HCT116 (cell line): Measurements from ENCODE around the gene GAK. TPM values are rescaled to one million over a fixed set of nuclear protein-coding genes. Genes with fewer than 3 reads are reported as not detected.

ENCODE experiments used
- ATAC-seq: fragments of 200-7000 bp; cut with Tn5 transposase; 2 replicates; pipeline ENCODE4 v1.9.1; 2020; ENCODE audit warnings: mild to moderate bottlenecking, moderate library complexity
- BruUV-seq: library from RNA; stranded (reverse); fragments of 400-500 nt; replicated peaks from 2 replicates; lab custom pipeline; 2021; lab: Mats Ljungman, UMichigan
- CTCF ChIA-PET: fragments of 300-600 bp; sonication (Branson Sonifier 250); formaldehyde crosslinking; loops from one replicate; lab custom pipeline; 2021; ENCODE audit warnings: antibody characterized with exemption; lab: Charles Lee
- POLR2A ChIA-PET: fragments of 300-600, 350-600 bp; sonication (Branson Sonifier 250); formaldehyde crosslinking; loops from one replicate; lab custom pipeline; 2021; ENCODE audit warnings: antibody characterized with exemption; lab: Charles Lee
- RAD21 ChIA-PET, 2 experiments: fragments of 300-600 bp; sonication (Branson Sonifier 250); formaldehyde crosslinking; loops; one replicate each; lab custom pipeline; 2023; ENCODE audit warnings: low total read pairs in 2 of 2; ENCODE audit not compliant: uncharacterized antibody in 2 of 2, unreplicated experiment in 2 of 2, low non-redundant PET in 1 of 2; lab: Charles Lee
- DNase-seq: peaks from one replicate; pipeline ENCODE4 v3.0.0-alpha.2; 2010; ENCODE audit warnings: low read depth, low spot score
- H2AFZ ChIP-seq: fragments of 200-600 bp; shearing (Covaris generic), sonication (generic); 2 replicates; pipeline ENCODE4 v1.6.1; 2017; ENCODE audit warnings: low read depth, mixed run types, mixed read lengths, antibody characterized with exemption, low read length; ENCODE audit not compliant: poor library complexity, severe bottlenecking
- H3K27ac ChIP-seq: 2 replicates; pipeline ENCODE4 v1.5.1; 2012; ENCODE audit warnings: low read depth, low read length
- H3K27me3 ChIP-seq: fragments of 200-600 bp; sonication (generic); 2 replicates; pipeline ENCODE4 v1.6.1; 2016; ENCODE audit warnings: mixed run types, low read length, mixed read lengths; ENCODE audit not compliant: insufficient read depth
- H3K36me3 ChIP-seq, 2 experiments: fragments of 200-500 bp in 1 of 2; fragments of 200-600 bp in 1 of 2; sonication (Bioruptor generic) in 1 of 2; sonication (generic) in 1 of 2; 2 replicates each; pipeline versions ENCODE4 v1.5.1 to v1.6.1; 2014 to 2016; ENCODE audit warnings: low read length in 2 of 2, inconsistent platforms in 1 of 2, mixed read lengths in 1 of 2, mixed run types in 1 of 2; ENCODE audit not compliant: insufficient read depth in 2 of 2, control insufficient read depth in 1 of 2
- H3K4me1 ChIP-seq, 2 experiments: fragments of 200-600 bp in 1 of 2; sonication (generic) in 1 of 2; 2 replicates each; pipeline versions ENCODE4 v1.5.1 to v1.6.1; 2012 to 2017; ENCODE audit warnings: low read length in 2 of 2, inconsistent platforms in 1 of 2, mild to moderate bottlenecking in 1 of 2, mixed read lengths in 1 of 2, mixed run types in 1 of 2, moderate library complexity in 1 of 2; ENCODE audit not compliant: insufficient read depth in 2 of 2, control insufficient read depth in 1 of 2
- H3K4me2 ChIP-seq: fragments of 200-600 bp; sonication (generic); 2 replicates; pipeline ENCODE4 v1.6.1; 2017; ENCODE audit warnings: mixed run types, low read length, mixed read lengths
- H3K4me3 ChIP-seq, 2 experiments: fragments of 200-600 bp in 1 of 2; sonication (generic) in 1 of 2; replicated peaks in 1 of 2; 2 replicates each; pipeline ENCODE4 v1.5.1; 2011 to 2016; ENCODE audit warnings: low read length in 2 of 2, control low read depth in 1 of 2, low read depth in 1 of 2, mild to moderate bottlenecking in 1 of 2, mixed read lengths in 1 of 2, mixed run types in 1 of 2
- H3K79me2 ChIP-seq: fragments of 200-600 bp; sonication (generic); 2 replicates; pipeline ENCODE4 v1.6.1; 2017; ENCODE audit warnings: mild to moderate bottlenecking, mixed run types, low read length, moderate library complexity, mixed read lengths; ENCODE audit not compliant: insufficient read depth
- H3K9ac ChIP-seq: fragments of 200-600 bp; sonication (generic); 2 replicates; pipeline ENCODE4 v1.6.1; 2016; ENCODE audit warnings: low read length, mixed read lengths
- H3K9me2 ChIP-seq: fragments of 200-600 bp; sonication (generic), shearing (Covaris generic); 2 replicates; pipeline ENCODE4 v1.6.1; 2017; ENCODE audit warnings: mixed run types, mild to moderate bottlenecking, moderate library complexity; ENCODE audit not compliant: insufficient read depth
- H3K9me3 ChIP-seq, 2 experiments: fragments of 200-500 bp in 1 of 2; fragments of 200-600 bp in 1 of 2; sonication (Bioruptor generic) in 1 of 2; sonication (generic) in 1 of 2; 2 replicates each; pipeline ENCODE4 v1.6.1; 2014 to 2017; ENCODE audit warnings: low read length in 2 of 2, mixed read lengths in 2 of 2, inconsistent platforms in 1 of 2, low read depth in 1 of 2, mild to moderate bottlenecking in 1 of 2, mixed run types in 1 of 2, moderate library complexity in 1 of 2; ENCODE audit not compliant: control insufficient read depth in 1 of 2, insufficient read depth in 1 of 2
- H4K20me1 ChIP-seq: fragments of 200-600 bp; sonication (generic), shearing (Covaris generic); 2 replicates; pipeline ENCODE4 v1.6.1; 2017; ENCODE audit warnings: mixed run types, mild to moderate bottlenecking, moderate library complexity; ENCODE audit not compliant: insufficient read depth
- ATF3 ChIP-seq: IDR thresholded peaks from 2 replicates; pipeline ENCODE4 v1.6.1; 2012
- CBX3 ChIP-seq: IDR thresholded peaks from 2 replicates; pipeline ENCODE4 v1.6.1; 2012; ENCODE audit warnings: low read depth
- CTCF ChIP-seq, 3 experiments: fragments of 200-600 bp in 1 of 3; sonication (generic) in 1 of 3; IDR thresholded peaks in 2 of 3; conservative IDR thresholded peaks in 1 of 3; 2 replicates each; pipeline ENCODE4 v1.5.1; 2012 to 2017; ENCODE audit warnings: low read depth in 2 of 3, low read length in 2 of 3, antibody characterized with exemption in 1 of 3, borderline replicate concordance in 1 of 3, control low read depth in 1 of 3, mild to moderate bottlenecking in 1 of 3, mixed read lengths in 1 of 3, mixed run types in 1 of 3, moderate library complexity in 1 of 3; ENCODE audit not compliant: insufficient read depth in 1 of 3
- EGR1 ChIP-seq: IDR thresholded peaks from 2 replicates; pipeline ENCODE4 v1.6.1; 2012; ENCODE audit warnings: low read depth
- ELF1 ChIP-seq: IDR thresholded peaks from 2 replicates; pipeline ENCODE4 v1.6.1; 2012; ENCODE audit warnings: low read depth, borderline replicate concordance
- EZH2 ChIP-seq: fragments of 200-600 bp; sonication (generic); IDR thresholded peaks from 2 replicates; pipeline ENCODE4 v1.6.1; 2017; ENCODE audit warnings: antibody characterized with exemption, mixed run types
- EZH2phosphoT487 ChIP-seq: fragments of 200-600 bp; IDR thresholded peaks from 2 replicates; pipeline ENCODE4 v1.6.1; 2018; ENCODE audit warnings: antibody characterized with exemption, borderline replicate concordance
- FOSL1 ChIP-seq: IDR thresholded peaks from 2 replicates; pipeline ENCODE4 v1.6.1; 2012; ENCODE audit warnings: low read depth
- JUND ChIP-seq: IDR thresholded peaks from 2 replicates; pipeline ENCODE4 v1.6.1; 2012
- MAX ChIP-seq: IDR thresholded peaks from 2 replicates; pipeline ENCODE4 v1.6.1; 2012
- POLR2A ChIP-seq: IDR thresholded peaks from 2 replicates; pipeline ENCODE4 v1.7.0; 2011; ENCODE audit warnings: borderline replicate concordance; ENCODE audit not compliant: insufficient read depth, insufficient read length; ENCODE audit errors: extremely low read depth
- POLR2AphosphoS5 ChIP-seq: IDR thresholded peaks from 2 replicates; pipeline ENCODE4 v1.6.1; 2011; ENCODE audit warnings: mild to moderate bottlenecking, low read depth, low read length, moderate library complexity
- RAD21 ChIP-seq: IDR thresholded peaks from 2 replicates; pipeline ENCODE4 v1.6.1; 2012; ENCODE audit warnings: low read depth, mild to moderate bottlenecking
- SIN3A ChIP-seq: IDR thresholded peaks from 2 replicates; pipeline ENCODE4 v1.6.1; 2012; ENCODE audit warnings: low read depth
- SRF ChIP-seq: IDR thresholded peaks from 2 replicates; pipeline ENCODE4 v1.6.1; 2012; ENCODE audit warnings: low read depth
- TCF7L2 ChIP-seq: IDR thresholded peaks from 2 replicates; pipeline ENCODE4 v1.7.0; 2011; ENCODE audit warnings: borderline replicate concordance, inconsistent platforms; ENCODE audit not compliant: insufficient read depth, insufficient read length; ENCODE audit errors: extremely low read depth
- YY1 ChIP-seq: IDR thresholded peaks from 2 replicates; pipeline ENCODE4 v1.6.1; 2011; ENCODE audit warnings: low read length, low read depth, moderate library complexity, mild to moderate bottlenecking; ENCODE audit not compliant: insufficient replicate concordance; ENCODE audit errors: extremely low read depth
- ZBTB33 ChIP-seq: IDR thresholded peaks from 2 replicates; pipeline ENCODE4 v1.6.1; 2011; ENCODE audit warnings: mild to moderate bottlenecking, low read length, moderate library complexity; ENCODE audit not compliant: insufficient replicate concordance; ENCODE audit errors: extremely low read depth
- ZFX ChIP-seq: fragments of 450-650 bp; IDR thresholded peaks from 2 replicates; pipeline ENCODE4 v1.6.1; 2017
- ZNF274 ChIP-seq: fragments of 200-500 bp; sonication (Bioruptor generic); IDR thresholded peaks from 2 replicates; pipeline ENCODE4 v1.6.1; 2014; ENCODE audit warnings: mild to moderate bottlenecking, low read depth, low read length, inconsistent platforms
- intact Hi-C: fragments of 100-400 bp; cut with micrococcal nuclease; formaldehyde crosslinking; loops from 2 replicates; pipeline ENCODE4 v1.10.0; 2022
- total RNA-seq: library from RNA; stranded (reverse); gene quantifications from one replicate; pipeline ENCODE4 v1.2.1, GENCODE V29; 2021; ENCODE audit not compliant: unreplicated experiment

GAK gene
- total RNA-seq, 1 experiment from 2014 or later, result 123 TPM

GRCh38 chr4:844752-845232, 87.3 kb downstream of the GAK start:
- H3K36me3 ChIP-seq, result no peaks in the 10 kb centered on the region
- H3K27ac ChIP-seq, result no peak overlapping the region
- H3K27me3 ChIP-seq, result no peaks in the 10 kb centered on the region
- H3K9me2 ChIP-seq, result no peaks in the 10 kb centered on the region
- RAD21 ChIA-PET, result no interaction called here
- intact Hi-C loops, result loop anchor here (10.0 kb wide), 1 partner anchor 70 kb away; no protein-coding TSS in a partner anchor
- no peak for ATAC-seq
- CTCF ChIA-PET, result no interaction called here
- H3K4me1 ChIP-seq, result no peaks in the 10 kb centered on the region
- H3K9ac ChIP-seq, result no peak overlapping the region
- TF ChIP-seq SIN3A (no peak), ZNF274 (no peak), MAX (no peak), ZBTB33 (no peak), TCF7L2 (no peak), SRF (no peak), POLR2AphosphoS5 (no peak), EZH2 (no peak), ZFX (no peak), RAD21 (no peak), POLR2A (no peak), EZH2phosphoT487 (no peak), JUND (no peak), EGR1 (no peak), CBX3 (no peak), ELF1 (no peak), ATF3 (no peak), CTCF (IDR thresholded peaks at IDR 0.05 in 2 of 3, conservative IDR thresholded peaks at IDR 0.05 in 1 of 3; ENCODE audit: borderline replicate concordance in 1 of 3, insufficient read depth in 1 of 3, low read depth in 2 of 3, low read length in 2 of 3) (no peak), YY1 (no peak), FOSL1 (no peak)
- no peaks in the 10 kb centered on the region for H3K9me3 ChIP-seq
- H3K4me2 ChIP-seq, result no peak overlapping the region
- POLR2A ChIA-PET, result no interaction called here
- H3K79me2 ChIP-seq, result no peaks in the 10 kb centered on the region
- no peak overlapping the region for H3K4me3 ChIP-seq
- BruUV-seq, result no TSS peak
- H4K20me1 ChIP-seq, result no peaks in the 10 kb centered on the region
- DNase-seq, result no peak
- no peak overlapping the region for H2AFZ ChIP-seq
